PFSK-1 (cell line): ENCODE results near the gene AKR7A3.

Source experiments
- FOXP2 ChIP-seq: optimal IDR thresholded peaks from 2 replicates; pipeline ENCODE3; 2011; ENCODE audit warnings: borderline replicate concordance, control low read depth, inconsistent platforms; ENCODE audit not compliant: insufficient read depth; ENCODE audit errors: extremely low read length, extremely low read depth
- POLR2AphosphoS5 ChIP-seq: IDR thresholded peaks from 2 replicates; pipeline ENCODE4 v1.6.1; 2012; ENCODE audit warnings: low read depth, mild to moderate bottlenecking, control low read depth, low read length, moderate library complexity
- REST ChIP-seq, 2 experiments: IDR thresholded peaks; 2 replicates each; pipeline versions ENCODE4 v1.6.1 to v1.8.0; 2011 to 2012; ENCODE audit warnings: low read depth in 2 of 2, low read length in 2 of 2, control low read depth in 1 of 2, inconsistent platforms in 1 of 2, mild to moderate bottlenecking in 1 of 2, moderate library complexity in 1 of 2; ENCODE audit not compliant: insufficient read depth in 1 of 2
- SIN3A ChIP-seq: IDR thresholded peaks from 2 replicates; pipeline ENCODE4 v1.6.1; 2012; ENCODE audit warnings: mild to moderate bottlenecking, low read length, moderate library complexity, borderline replicate concordance; ENCODE audit not compliant: insufficient read depth
- TAF1 ChIP-seq: IDR thresholded peaks from 2 replicates; pipeline ENCODE4 v1.6.1; 2012; ENCODE audit warnings: low read length, control low read depth, borderline replicate concordance; ENCODE audit not compliant: insufficient read depth

AKR7A3 gene

GRCh38 chr1:19327736-19328135 lies 39.2 kb upstream of the AKR7A3 start:
- TF ChIP-seq REST (IDR thresholded peaks at IDR 0.05; ENCODE audit: insufficient read depth in 1 of 2, low read depth in 2 of 2, low read length in 2 of 2) (no peak), POLR2AphosphoS5 (no peak), SIN3A (no peak), FOXP2 (no peak), TAF1 (no peak)

- TF ChIP-seq REST (IDR thresholded peaks at IDR 0.05; ENCODE audit: insufficient read depth in 1 of 2, low read depth in 2 of 2, low read length in 2 of 2): no peak
- TF ChIP-seq SIN3A: no peak
Measured at GRCh38 chr1:19327301-19327700, 38.7 kb upstream of the AKR7A3 start.

- TF ChIP-seq SIN3A (no peak), REST (IDR thresholded peaks at IDR 0.05; ENCODE audit: insufficient read depth in 1 of 2, low read depth in 2 of 2, low read length in 2 of 2) (no peak), TAF1 (no peak), FOXP2 (no peak), POLR2AphosphoS5 (no peak)
Measured at GRCh38 chr1:19326748-19327065, 38.1 kb upstream of the AKR7A3 start.

GRCh38 chr1:19325958-19326747 lies 37.6 kb upstream of the AKR7A3 start:
- TF ChIP-seq REST (IDR thresholded peaks at IDR 0.05; ENCODE audit: insufficient read depth in 1 of 2, low read depth in 2 of 2, low read length in 2 of 2) (no peak), FOXP2 (no peak), POLR2AphosphoS5 (no peak), TAF1 (no peak), SIN3A (no peak)
